Activated T-cell treated with anti-CD3 and anti-CD28 coated beads, Interleukin-2, amount 50 U/mL, for 24 hours (primary cell): Measurements from ENCODE around the gene RIC1.
A peak's percentile ranks its signal among the peaks of the same experiment; 100 is the strongest.
"Not testable (repeated sequence)": the region's sequence is repeated elsewhere in the genome, so short reads cannot be mapped to it uniquely, and the experiment has no call there.

Experiments used
- DNase-seq: peaks from one replicate; pipeline ENCODE4 v3.0.0-alpha.2; 2020
- H3K27ac Mint-ChIP-seq: 2 replicates; pipeline ENCODE4 v1.8.0; 2020; ENCODE audit warnings: mild to moderate bottlenecking, mixed read lengths
- H3K27me3 Mint-ChIP-seq: 2 replicates; pipeline ENCODE4 v1.8.0; 2020; ENCODE audit warnings: mixed read lengths
- H3K36me3 Mint-ChIP-seq: 2 replicates; pipeline ENCODE4 v1.8.0; 2020; ENCODE audit warnings: low read depth, mixed read lengths
- H3K4me1 Mint-ChIP-seq: 2 replicates; pipeline ENCODE4 v1.8.0; 2020; ENCODE audit warnings: low read depth, mixed read lengths
- H3K4me3 Mint-ChIP-seq: 2 replicates; pipeline ENCODE4 v1.8.0; 2020; ENCODE audit warnings: mild to moderate bottlenecking, moderate library complexity, mixed read lengths
- H3K9me3 Mint-ChIP-seq: 2 replicates; pipeline ENCODE4 v1.8.0; 2020; ENCODE audit warnings: mixed read lengths

Gene RIC1

DNA sequence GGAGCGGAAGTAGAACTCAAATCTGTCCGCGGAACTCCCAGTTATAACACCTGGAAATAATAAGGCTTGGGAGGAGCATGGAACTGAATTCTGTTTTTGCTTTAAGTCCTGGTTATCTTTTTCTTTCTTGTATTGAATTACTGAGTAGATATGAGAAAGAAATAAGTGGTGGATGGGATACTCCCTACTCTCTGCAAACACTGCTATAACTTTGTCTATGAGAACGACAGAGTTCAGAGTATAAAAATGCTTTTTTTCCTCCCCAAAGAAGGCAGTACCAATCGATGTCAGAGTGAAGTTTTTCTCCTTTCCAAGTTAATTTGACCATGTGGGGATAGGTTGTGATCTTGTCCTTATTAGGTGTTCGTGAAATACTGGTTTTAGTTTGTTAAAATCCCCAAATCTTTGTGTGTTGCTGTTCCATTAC lies 1.2 kb downstream of the RIC1 start:
- Mint-ChIP-seq H3K9me3 (peaks cover 5% of the 10 kb centered on the region), H3K36me3 (peaks cover 32% of the 10 kb centered on the region), H3K27me3 (no peaks in the 10 kb centered on the region), H3K4me1 (peaks cover 60% of the 10 kb centered on the region), H3K27ac (peak overlapping the region; percentile 97), H3K4me3 (peak overlapping the region; percentile 100)
- DNase-seq, result no peak

- H3K27ac Mint-ChIP-seq, result no peak overlapping the region
- peak overlapping the region; percentile 100 for H3K4me3 Mint-ChIP-seq
- H3K36me3 Mint-ChIP-seq, result peaks cover 37% of the 10 kb centered on the region
- DNase-seq, result no peak
- H3K4me1 Mint-ChIP-seq, result peaks cover 57% of the 10 kb centered on the region
- no peaks in the 10 kb centered on the region for H3K27me3 Mint-ChIP-seq
- peaks cover 13% of the 10 kb centered on the region for H3K9me3 Mint-ChIP-seq
Observed at GRCh38 chr9:5631026-5631425, 2.1 kb downstream of the RIC1 start.

DNA sequence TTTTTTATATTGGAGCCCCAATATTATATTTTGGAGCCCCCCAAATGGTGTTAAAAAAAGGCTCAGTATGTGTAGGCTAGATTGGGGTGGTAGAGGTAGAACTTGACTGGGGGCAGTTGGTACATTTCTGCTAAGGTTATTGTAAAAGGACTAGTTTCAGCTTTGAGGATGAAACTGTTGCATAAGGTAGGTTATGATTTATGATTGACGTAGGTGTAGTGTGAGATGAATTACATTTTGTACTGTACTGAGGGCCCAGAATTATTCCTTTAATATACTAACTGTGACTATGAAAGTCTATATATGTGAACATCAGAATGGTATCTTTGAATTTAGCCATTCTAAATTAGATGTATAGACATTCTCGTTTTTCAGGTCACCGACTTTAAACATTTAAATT lies 3.6 kb downstream of the RIC1 start:
- Mint-ChIP-seq H3K4me3 (no peak overlapping the region), H3K36me3 (peaks cover 37% of the 10 kb centered on the region), H3K27ac (no peak overlapping the region), H3K27me3 (no peaks in the 10 kb centered on the region), H3K9me3 (peaks cover 15% of the 10 kb centered on the region), H3K4me1 (peaks cover 49% of the 10 kb centered on the region)
- no peak for DNase-seq

- no peak for DNase-seq
- H3K36me3 Mint-ChIP-seq, result peaks cover 40% of the 10 kb centered on the region
- H3K4me3 Mint-ChIP-seq, result no peak overlapping the region
- no peak overlapping the region for H3K27ac Mint-ChIP-seq
- H3K9me3 Mint-ChIP-seq, result peaks cover 20% of the 10 kb centered on the region
- H3K4me1 Mint-ChIP-seq, result peaks cover 48% of the 10 kb centered on the region
- no peaks in the 10 kb centered on the region for H3K27me3 Mint-ChIP-seq
Observed at GRCh38 chr9:5633243-5633642, 4.3 kb downstream of the RIC1 start.

DNA sequence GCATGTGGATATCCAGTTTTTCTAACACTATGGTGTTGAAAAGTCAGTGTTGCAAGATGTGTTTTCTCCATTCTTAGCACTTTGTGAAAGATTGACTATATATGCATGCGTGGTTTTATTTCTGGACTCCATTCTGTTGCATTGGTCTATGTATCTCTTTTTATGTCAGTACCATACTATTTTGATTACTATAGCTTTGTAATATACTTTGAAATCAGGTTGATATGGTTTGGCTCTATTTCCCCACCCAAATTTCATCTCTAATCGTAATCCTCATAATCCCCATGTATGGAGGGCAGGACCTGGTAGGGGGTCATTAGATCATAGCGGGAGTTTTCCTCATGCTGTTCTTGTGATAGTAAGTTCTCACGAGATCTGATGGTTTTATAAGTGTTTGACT lies 6.5 kb downstream of the RIC1 start:
- Mint-ChIP-seq H3K9me3 (peaks cover 38% of the 10 kb centered on the region), H3K4me3 (no peak overlapping the region), H3K36me3 (peaks cover 43% of the 10 kb centered on the region), H3K27ac (no peak overlapping the region), H3K27me3 (no peaks in the 10 kb centered on the region), H3K4me1 (peaks cover 50% of the 10 kb centered on the region)
- DNase-seq, result no peak

DNA sequence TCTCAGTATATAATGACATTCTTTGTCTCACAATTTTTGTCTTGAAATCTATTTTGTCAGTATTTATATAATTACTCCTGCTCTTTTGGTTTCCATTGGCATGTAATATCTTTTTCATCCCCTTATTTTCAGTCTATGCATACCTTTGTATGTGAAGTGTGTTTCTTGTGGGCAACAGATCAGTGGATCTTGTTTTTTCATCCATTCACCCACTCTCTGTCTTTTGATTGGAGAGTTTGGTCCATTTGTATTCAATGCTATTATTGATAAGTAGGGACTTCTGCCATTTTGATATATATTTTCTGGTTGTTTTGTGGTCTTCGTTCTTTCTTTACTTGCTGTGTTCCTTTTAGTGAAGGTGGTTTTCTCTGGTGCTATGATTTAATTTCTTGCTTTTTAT lies 10.9 kb downstream of the RIC1 start:
- H3K27me3 Mint-ChIP-seq, result no peaks in the 10 kb centered on the region
- peaks cover 40% of the 10 kb centered on the region for H3K9me3 Mint-ChIP-seq
- H3K4me1 Mint-ChIP-seq, result peaks cover 33% of the 10 kb centered on the region
- H3K27ac Mint-ChIP-seq, result no peak overlapping the region
- H3K36me3 Mint-ChIP-seq, result peaks cover 52% of the 10 kb centered on the region
- H3K4me3 Mint-ChIP-seq, result no peak overlapping the region
- no peak for DNase-seq

DNA sequence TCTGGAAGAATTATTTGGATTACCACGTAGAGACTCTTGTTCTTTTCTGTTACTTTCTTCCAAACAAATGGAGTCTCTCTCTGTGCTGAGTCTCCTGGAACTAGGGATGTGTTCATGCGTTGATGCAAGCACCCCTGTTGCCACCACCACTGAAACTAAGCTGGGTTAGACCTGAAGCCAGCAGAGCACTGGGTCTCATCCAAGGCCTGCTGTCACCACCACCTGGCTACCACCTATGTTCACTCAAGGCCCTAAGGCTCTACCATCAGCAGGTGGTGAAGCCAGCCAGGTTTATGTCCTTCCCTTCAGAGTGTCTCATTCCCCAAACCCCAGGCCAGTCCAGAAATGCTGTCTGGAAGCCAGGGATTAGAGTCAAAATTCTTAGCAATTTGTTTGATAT lies 13.3 kb downstream of the RIC1 start:
- Mint-ChIP-seq H3K9me3 (peaks cover 40% of the 10 kb centered on the region), H3K4me3 (no peak overlapping the region), H3K27me3 (no peaks in the 10 kb centered on the region), H3K27ac (no peak overlapping the region), H3K36me3 (peaks cover 51% of the 10 kb centered on the region), H3K4me1 (peaks cover 50% of the 10 kb centered on the region)
- DNase-seq, result no peak

- no peaks in the 10 kb centered on the region for H3K27me3 Mint-ChIP-seq
Observed at GRCh38 chr9:5643005-5643624, 14.2 kb downstream of the RIC1 start.

DNA sequence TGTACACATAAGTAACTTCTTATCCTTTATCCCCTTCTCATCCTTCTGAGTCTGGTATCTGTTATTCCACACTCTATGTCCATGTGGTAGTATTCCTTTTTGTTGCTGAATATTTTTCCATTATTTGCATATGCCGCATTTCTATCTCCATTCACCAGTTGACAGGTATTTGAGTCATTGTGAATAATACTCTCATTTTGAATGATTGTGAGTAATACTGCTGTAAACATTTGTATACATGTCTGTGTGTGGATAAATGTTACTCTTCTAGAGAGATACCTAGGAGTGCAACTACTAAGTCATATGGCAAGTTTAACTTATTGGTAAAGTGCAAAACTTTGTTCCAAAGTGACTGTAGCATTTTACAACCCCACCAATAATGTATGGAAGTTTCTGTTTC lies 15.6 kb downstream of the RIC1 start:
- Mint-ChIP-seq H3K36me3 (peaks cover 48% of the 10 kb centered on the region), H3K27ac (peak overlapping the region; percentile 69), H3K4me1 (peaks cover 48% of the 10 kb centered on the region), H3K9me3 (peaks cover 40% of the 10 kb centered on the region), H3K4me3 (no peak overlapping the region), H3K27me3 (no peaks in the 10 kb centered on the region)
- no peak for DNase-seq

More at GRCh38 chr9:5643005-5643624, 14.2 kb downstream of the RIC1 start:
- H3K4me3 Mint-ChIP-seq, result no peak overlapping the region
- peaks cover 50% of the 10 kb centered on the region for H3K36me3 Mint-ChIP-seq
- peaks cover 47% of the 10 kb centered on the region for H3K4me1 Mint-ChIP-seq
- H3K27ac Mint-ChIP-seq, result no peak overlapping the region
- DNase-seq, result no peak
- H3K9me3 Mint-ChIP-seq, result peaks cover 39% of the 10 kb centered on the region

- Mint-ChIP-seq H3K4me1 (peaks cover 51% of the 10 kb centered on the region), H3K36me3 (peaks cover 46% of the 10 kb centered on the region), H3K4me3 (no peak overlapping the region), H3K27ac (no peak overlapping the region), H3K9me3 (peaks cover 39% of the 10 kb centered on the region), H3K27me3 (no peaks in the 10 kb centered on the region)
- no peak for DNase-seq
Observed at GRCh38 chr9:5646116-5646515, 17.2 kb downstream of the RIC1 start.

- no peak overlapping the region for H3K4me3 Mint-ChIP-seq
Observed at GRCh38 chr9:5650356-5651105, 21.6 kb downstream of the RIC1 start.

GRCh38 chr9:5651246-5651645 lies 22.3 kb downstream of the RIC1 start:
- H3K27ac Mint-ChIP-seq, result no peak overlapping the region
- no peak for DNase-seq
- H3K9me3 Mint-ChIP-seq, result peaks cover 54% of the 10 kb centered on the region
- H3K36me3 Mint-ChIP-seq, result peaks cover 66% of the 10 kb centered on the region
- H3K4me3 Mint-ChIP-seq, result no peak overlapping the region
- peaks cover 31% of the 10 kb centered on the region for H3K4me1 Mint-ChIP-seq
- no peaks in the 10 kb centered on the region for H3K27me3 Mint-ChIP-seq

More at GRCh38 chr9:5650356-5651105, 21.6 kb downstream of the RIC1 start:
- Mint-ChIP-seq H3K9me3 (peaks cover 58% of the 10 kb centered on the region), H3K36me3 (peaks cover 69% of the 10 kb centered on the region), H3K27ac (no peak overlapping the region), H3K4me1 (peaks cover 33% of the 10 kb centered on the region), H3K27me3 (no peaks in the 10 kb centered on the region)
- no peak for DNase-seq

DNA sequence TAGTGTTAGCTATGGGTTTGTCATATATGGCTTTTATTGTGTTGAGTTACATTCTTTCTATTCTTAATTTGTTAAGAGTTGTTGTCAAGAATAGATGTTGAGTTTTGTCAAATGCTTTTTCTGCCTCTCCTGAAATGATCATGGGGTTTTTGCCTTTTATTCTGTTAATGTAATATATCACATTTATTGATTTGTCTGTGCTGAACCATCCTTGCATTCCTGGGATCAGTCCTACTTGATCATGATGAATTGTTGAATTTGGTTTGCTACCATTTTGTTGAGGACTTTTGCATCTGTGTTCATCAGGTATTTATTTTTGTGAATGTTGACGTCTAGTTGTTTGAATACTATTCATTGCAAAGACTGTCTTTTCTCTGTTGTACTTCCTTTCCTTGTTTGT lies 23.9 kb downstream of the RIC1 start:
- peaks cover 44% of the 10 kb centered on the region for H3K9me3 Mint-ChIP-seq
- no peak for DNase-seq
- H3K4me1 Mint-ChIP-seq, result peaks cover 25% of the 10 kb centered on the region
- no peak overlapping the region for H3K27ac Mint-ChIP-seq
- H3K27me3 Mint-ChIP-seq, result no peaks in the 10 kb centered on the region
- H3K4me3 Mint-ChIP-seq, result no peak overlapping the region
- peaks cover 68% of the 10 kb centered on the region for H3K36me3 Mint-ChIP-seq

- not testable (repeated sequence) for H3K27me3 Mint-ChIP-seq, H3K4me3 Mint-ChIP-seq, DNase-seq, H3K27ac Mint-ChIP-seq
- Mint-ChIP-seq H3K36me3 (peaks cover 84% of the 10 kb centered on the region), H3K4me1 (peaks cover 46% of the 10 kb centered on the region), H3K9me3 (peaks cover 34% of the 10 kb centered on the region)
Observed at GRCh38 chr9:5662804-5663203, 33.9 kb downstream of the RIC1 start.

GRCh38 chr9:5665059-5665458 lies 36.2 kb downstream of the RIC1 start:
- Mint-ChIP-seq H3K4me3 (no peak overlapping the region), H3K36me3 (peaks cover 64% of the 10 kb centered on the region), H3K27me3 (no peaks in the 10 kb centered on the region), H3K9me3 (peaks cover 30% of the 10 kb centered on the region), H3K27ac (no peak overlapping the region), H3K4me1 (peaks cover 56% of the 10 kb centered on the region)
- no peak for DNase-seq
